Measurements from ENCODE around the gene GNAT2. TPM values are rescaled to one million over a fixed set of nuclear protein-coding genes. Genes with fewer than 3 reads are reported as not detected.

GNAT2 gene
- total RNA-seq, 1 donor from 2014 or later = 0.57 TPM

- Mint-ChIP-seq H3K27ac (no peak overlapping the region), H3K4me3 (ENCODE audit: low read depth) (no peak overlapping the region), H3K27me3 (no peaks in the 10 kb centered on the region), H3K4me1 (ENCODE audit: low read depth) (no peaks in the 10 kb centered on the region), H3K36me3 (ENCODE audit: insufficient read depth) (peaks cover 8% of the 10 kb centered on the region), H3K9me3 (ENCODE audit: low read depth) (no peaks in the 10 kb centered on the region)
- no peak for DNase-seq (ENCODE audit: low spot score, unreplicated experiment)
- TF ChIP-seq CTCF (IDR thresholded peaks at IDR 0.05; ENCODE audit: unreplicated experiment) = no peak
Observed at GRCh38 chr1:109628540-109629321, 9.3 kb upstream of the GNAT2 start.

- no peak for TF ChIP-seq CTCF (IDR thresholded peaks at IDR 0.05; ENCODE audit: unreplicated experiment)
- H3K4me1 Mint-ChIP-seq (ENCODE audit: low read depth) = no peaks in the 10 kb centered on the region
- H3K9me3 Mint-ChIP-seq (ENCODE audit: low read depth) = no peaks in the 10 kb centered on the region
- no peak overlapping the region for H3K27ac Mint-ChIP-seq
- DNase-seq (ENCODE audit: low spot score, unreplicated experiment) = no peak
- no peak overlapping the region for H3K4me3 Mint-ChIP-seq (ENCODE audit: low read depth)
- H3K27me3 Mint-ChIP-seq = no peaks in the 10 kb centered on the region
- H3K36me3 Mint-ChIP-seq (ENCODE audit: insufficient read depth) = peaks cover 8% of the 10 kb centered on the region
Observed at GRCh38 chr1:109627692-109628399, 8.4 kb upstream of the GNAT2 start.

- no peak for TF ChIP-seq CTCF (IDR thresholded peaks at IDR 0.05; ENCODE audit: unreplicated experiment)
- Mint-ChIP-seq H3K4me3 (ENCODE audit: low read depth) (no peak overlapping the region), H3K36me3 (ENCODE audit: insufficient read depth) (peaks cover 7% of the 10 kb centered on the region), H3K9me3 (ENCODE audit: low read depth) (no peaks in the 10 kb centered on the region), H3K4me1 (ENCODE audit: low read depth) (peaks cover 2% of the 10 kb centered on the region), H3K27ac (no peak overlapping the region), H3K27me3 (no peaks in the 10 kb centered on the region)
- DNase-seq (ENCODE audit: low spot score, unreplicated experiment) = no peak
Observed at GRCh38 chr1:109626682-109627408, 7.4 kb upstream of the GNAT2 start.

- Mint-ChIP-seq H3K4me3 (ENCODE audit: low read depth) (no peak overlapping the region), H3K27ac (no peak overlapping the region), H3K4me1 (ENCODE audit: low read depth) (peaks cover 6% of the 10 kb centered on the region), H3K9me3 (ENCODE audit: low read depth) (no peaks in the 10 kb centered on the region), H3K36me3 (ENCODE audit: insufficient read depth) (peaks cover 4% of the 10 kb centered on the region), H3K27me3 (no peaks in the 10 kb centered on the region)
- DNase-seq (ENCODE audit: low spot score, unreplicated experiment) = no peak
- TF ChIP-seq CTCF (IDR thresholded peaks at IDR 0.05; ENCODE audit: unreplicated experiment) = no peak
Observed at GRCh38 chr1:109625601-109626560, 6.5 kb upstream of the GNAT2 start.
